Right forelimb (tissue), 1 donor: Measurements from ENCODE around the gene NOL3.
A peak's percentile ranks its signal among the peaks of the same experiment; 100 is the strongest.

Source experiments
- DNase-seq: peaks from one replicate; pipeline ENCODE4 v3.0.0-alpha.2; 2018

The NOL3 gene

GRCh38 chr16:67190448-67191399 is 20.4 kb downstream of the NOL3 start:
- DNase-seq = no peak

GRCh38 chr16:67191411-67191994 is 21.2 kb downstream of the NOL3 start:
- DNase-seq = no peak

GRCh38 chr16:67191995-67192681 is 21.8 kb downstream of the NOL3 start, which contains the start of gene E2F4:
Gene E2F4, plus strand, starts transcription at chr16:67192155. Its CDS starts 73 bp downstream, at chr16:67192228.
- peak; percentile 93 for DNase-seq

- no peak for DNase-seq
These were observed 22.5 kb downstream of the NOL3 start for GRCh38 chr16:67192781-67193361.

DNA sequence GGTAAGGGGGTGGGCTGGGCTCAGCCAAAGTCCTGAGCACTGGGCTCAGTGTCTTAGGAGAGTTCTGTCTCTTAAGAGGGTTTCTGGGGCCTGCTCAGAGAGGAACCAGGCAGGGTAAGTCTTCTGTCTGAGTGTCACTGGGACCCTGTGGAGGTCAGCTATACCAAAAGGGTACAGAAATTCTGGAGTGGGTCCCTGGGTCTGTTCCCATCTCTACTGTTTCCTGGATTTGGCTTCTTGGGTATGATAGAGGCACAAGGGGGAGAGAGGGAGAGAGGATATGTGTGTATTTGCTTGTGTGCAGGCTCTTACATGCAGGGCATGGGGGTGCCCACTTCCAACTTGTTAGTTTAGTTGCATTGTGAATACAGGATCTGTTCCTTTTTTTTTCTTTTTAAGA is 23.2 kb downstream of the NOL3 start:
- no peak for DNase-seq

GRCh38 chr16:67194260-67194659 is 23.9 kb downstream of the NOL3 start:
- DNase-seq = no peak

GRCh38 chr16:67195676-67196075 is 25.3 kb downstream of the NOL3 start:
- no peak for DNase-seq

DNA sequence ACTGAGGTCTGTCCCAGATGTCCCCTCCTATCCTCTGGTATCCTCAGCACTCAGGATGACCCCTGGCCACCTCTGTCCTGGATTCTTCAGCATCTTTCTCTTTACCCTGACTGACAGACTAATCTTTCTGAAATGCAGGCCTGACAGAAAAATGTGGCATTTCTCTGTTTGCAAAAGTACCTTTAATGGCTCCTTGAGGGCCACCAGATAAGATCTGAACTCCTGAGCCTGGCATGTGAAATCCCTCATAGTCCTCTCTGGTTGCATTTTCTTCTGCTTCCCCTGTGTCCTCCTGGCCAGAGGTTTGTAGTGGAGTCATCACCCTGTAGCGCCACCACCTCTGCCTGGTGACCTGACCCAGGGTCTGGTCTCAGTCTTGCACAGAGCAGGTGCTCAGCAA is 26.5 kb downstream of the NOL3 start:
- no peak for DNase-seq

GRCh38 chr16:67197704-67198103 is 27.4 kb downstream of the NOL3 start:
- DNase-seq = no peak

DNA sequence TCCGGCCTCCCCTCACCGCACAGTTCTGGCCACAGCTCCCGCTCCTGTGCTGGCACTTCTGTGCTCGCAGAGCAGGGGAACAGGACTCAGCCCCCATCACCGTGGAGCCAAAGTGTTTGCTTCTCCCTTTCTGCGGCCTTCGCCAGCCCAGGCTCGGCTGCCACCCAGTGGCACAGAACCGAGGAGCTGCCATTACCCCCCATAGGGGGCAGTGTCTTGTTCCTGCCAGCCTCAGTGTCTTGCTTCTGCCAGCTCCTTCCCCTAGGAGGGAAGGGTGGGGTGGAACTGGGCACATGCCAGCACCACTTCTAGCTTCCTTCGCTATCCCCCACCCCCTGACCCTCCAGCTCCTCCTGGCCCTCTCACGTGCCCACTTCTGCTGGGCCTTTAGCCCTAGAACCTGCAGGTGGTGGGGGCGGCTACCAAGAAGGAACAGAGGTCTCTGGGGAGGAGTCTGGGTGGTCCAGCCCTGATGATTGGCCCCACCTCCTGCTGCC is 27.9 kb downstream of the NOL3 start:
- DNase-seq = no peak

GRCh38 chr16:67199011-67199807 is 28.9 kb downstream of the NOL3 start, which contains the start of gene ELMO3:
Gene ELMO3, plus strand, starts transcription at chr16:67199131. Its CDS starts 196 bp downstream, at chr16:67199327.
- DNase-seq = no peak

GRCh38 chr16:67199808-67200198 is 29.5 kb downstream of the NOL3 start:
- no peak for DNase-seq

- DNase-seq = no peak
These were observed 30.2 kb downstream of the NOL3 start for GRCh38 chr16:67200491-67200890.

DNA sequence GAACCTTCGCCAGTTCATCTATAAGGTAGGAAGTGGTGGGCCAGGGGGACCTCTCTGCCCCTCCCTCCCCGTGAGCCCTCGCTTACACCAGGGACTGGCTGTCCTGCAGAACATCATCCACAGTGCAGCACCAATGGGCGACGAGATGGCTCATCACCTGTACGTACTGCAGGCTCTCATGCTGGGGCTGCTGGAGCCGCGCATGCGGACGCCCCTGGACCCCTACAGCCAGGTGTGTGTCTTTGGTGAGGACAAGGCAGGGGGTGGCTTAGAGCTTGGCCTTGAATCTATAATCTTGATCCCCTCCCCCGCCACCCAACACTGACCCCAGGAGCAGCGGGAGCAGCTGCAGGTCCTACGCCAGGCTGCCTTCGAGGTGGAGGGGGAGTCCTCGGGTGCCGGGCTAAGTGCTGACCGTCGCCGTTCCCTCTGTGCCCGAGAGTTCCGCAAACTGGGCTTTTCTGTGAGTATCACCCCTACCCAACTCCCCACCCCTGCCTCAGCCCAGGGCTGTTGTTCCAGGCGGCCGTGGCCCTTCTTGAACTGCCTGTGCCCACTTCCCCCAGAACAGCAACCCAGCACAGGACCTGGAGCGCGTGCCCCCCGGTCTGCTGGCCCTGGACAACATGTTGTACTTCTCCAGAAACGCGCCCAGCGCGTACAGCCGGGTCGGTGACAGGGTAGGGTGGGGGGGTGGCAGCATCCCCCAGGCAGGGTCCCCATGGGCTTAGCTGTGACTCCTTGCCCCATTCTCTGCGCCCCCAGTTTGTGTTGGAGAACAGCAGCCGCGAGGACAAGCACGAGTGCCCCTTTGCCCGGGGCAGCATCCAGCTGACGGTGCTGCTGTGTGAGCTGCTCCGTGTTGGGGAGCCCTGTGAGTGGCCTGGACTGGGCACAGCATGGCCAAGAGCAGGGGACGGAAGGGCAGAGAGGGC is 31.3 kb downstream of the NOL3 start:
- DNase-seq = no peak

DNA sequence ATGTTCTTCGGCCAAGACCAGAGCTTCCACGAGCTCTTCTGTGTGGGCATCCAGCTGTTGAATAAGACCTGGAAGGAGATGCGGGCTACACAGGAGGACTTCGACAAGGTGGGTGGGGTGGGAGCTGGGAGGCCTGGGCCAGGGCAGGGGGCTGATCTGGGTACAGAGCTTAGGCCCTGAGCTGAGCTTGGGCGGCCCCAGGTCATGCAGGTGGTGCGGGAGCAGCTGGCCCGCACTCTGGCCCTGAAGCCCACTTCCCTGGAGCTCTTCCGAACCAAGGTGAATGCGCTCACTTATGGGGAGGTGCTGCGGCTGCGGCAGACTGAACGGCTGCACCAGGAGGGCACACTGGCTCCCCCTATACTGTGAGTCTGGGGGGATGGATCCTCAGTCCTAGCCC is 32.1 kb downstream of the NOL3 start:
- DNase-seq = no peak

DNA sequence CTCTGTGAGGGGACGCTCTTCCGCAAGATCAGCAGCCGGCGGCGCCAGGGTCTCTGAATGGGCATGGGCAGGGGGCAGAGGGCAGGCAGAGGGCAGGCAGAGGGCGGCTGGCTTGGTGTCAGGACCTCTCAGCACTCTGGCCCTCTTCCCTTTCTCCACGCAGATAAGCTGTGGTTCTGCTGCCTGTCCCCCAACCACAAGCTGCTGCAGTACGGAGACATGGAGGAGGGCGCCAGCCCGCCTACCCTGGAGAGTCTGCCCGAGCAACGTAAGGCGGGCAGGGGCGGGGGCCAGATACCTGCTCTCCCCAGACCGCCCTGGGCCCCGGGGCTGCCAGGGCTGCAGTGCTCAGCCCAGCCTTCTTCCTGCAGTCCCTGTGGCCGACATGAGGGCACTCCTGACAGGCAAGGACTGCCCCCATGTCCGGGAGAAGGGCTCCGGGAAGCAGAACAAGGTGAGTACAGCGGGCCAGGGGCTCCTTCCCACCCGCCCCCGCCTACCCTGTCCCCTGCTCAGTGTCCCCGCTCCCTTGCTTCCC is 32.7 kb downstream of the NOL3 start:
- DNase-seq = no peak

GRCh38 chr16:67204076-67204475 is 33.7 kb downstream of the NOL3 start:
- no peak for DNase-seq

- DNase-seq = no peak
These were observed 35.9 kb downstream of the NOL3 start for GRCh38 chr16:67206129-67206837.

- DNase-seq = no peak
These were observed 36.5 kb downstream of the NOL3 start for GRCh38 chr16:67206838-67207248.
